IPS DF 6.9 (cell line): ENCODE measurements around the gene C7orf25.

Experiments used
- DNase-seq: peaks from one replicate; pipeline ENCODE4 v3.0.0-alpha.2; 2013; ENCODE audit warnings: low read depth, low spot score
- H3K27ac ChIP-seq: one replicate; pipeline ENCODE4 v1.5.1; 2013; ENCODE audit warnings: low read length, control low read depth
- H3K27me3 ChIP-seq: 2 replicates; pipeline ENCODE4 v1.6.1; 2013; ENCODE audit warnings: mild to moderate bottlenecking, low read length; ENCODE audit not compliant: control insufficient read depth, insufficient read depth
- H3K36me3 ChIP-seq: 2 replicates; pipeline ENCODE4 v1.6.1; 2013; ENCODE audit warnings: low read length; ENCODE audit not compliant: control insufficient read depth, insufficient read depth
- H3K4me1 ChIP-seq: 2 replicates; pipeline ENCODE4 v1.6.1; 2013; ENCODE audit warnings: low read length; ENCODE audit not compliant: control insufficient read depth, insufficient read depth
- H3K4me3 ChIP-seq: 2 replicates; pipeline ENCODE4 v1.5.1; 2013; ENCODE audit warnings: mild to moderate bottlenecking, low read length
- H3K9me3 ChIP-seq: 2 replicates; pipeline ENCODE4 v1.6.1; 2013; ENCODE audit warnings: low read length, inconsistent platforms; ENCODE audit not compliant: control insufficient read depth, insufficient read depth
- WGBS: extraction: QIAGEN DNeasy Blood & Tissue Kit; methylation state at CpG from one replicate; pipeline ENCODE4 v1.1.7; 2013; ENCODE audit warnings: mixed read lengths, missing lambda C conversion rate; ENCODE audit not compliant: insufficient read length, insufficient coverage; 5-methylcytosine and 5-hydroxymethylcytosine counted together

Gene C7orf25

GRCh38 chr7:42883950-42884349 is 27.9 kb downstream of the C7orf25 start:
- Histone ChIP-seq H3K4me3 (no peak overlapping the region), H3K27me3 (no peaks in the 10 kb centered on the region), H3K36me3 (0 out of 2 replicates have a peak, but pooled peaks cover 6% of the 10 kb centered on the region), H3K4me1 (no peaks in the 10 kb centered on the region), H3K27ac (no peak overlapping the region), H3K9me3 (peaks cover 2% of the 10 kb centered on the region; the same call in 1 of the 2 replicates)
- WGBS, result no CpG with 5 or more reads among the region's 6 CpGs
- no peak for DNase-seq

- H3K27ac ChIP-seq, result no peak overlapping the region
- DNase-seq, result no peak
- WGBS, result no CpG with 5 or more reads among the region's 2 CpGs
- peaks cover 9% of the 10 kb centered on the region; the same call in 1 of the 2 replicates for H3K36me3 ChIP-seq
- H3K4me3 ChIP-seq, result no peak overlapping the region
- H3K27me3 ChIP-seq, result no peaks in the 10 kb centered on the region
- H3K9me3 ChIP-seq, result peaks cover 2% of the 10 kb centered on the region; the same call in 1 of the 2 replicates
- H3K4me1 ChIP-seq, result no peaks in the 10 kb centered on the region
These were observed 31.5 kb downstream of the C7orf25 start for GRCh38 chr7:42880392-42880791.

- peaks cover 6% of the 10 kb centered on the region; the same call in 1 of the 2 replicates for H3K36me3 ChIP-seq
- no peak for DNase-seq
- no peaks in the 10 kb centered on the region for H3K27me3 ChIP-seq
- H3K27ac ChIP-seq, result no peak overlapping the region
- WGBS, result no CpG with 5 or more reads among the region's 3 CpGs
- H3K9me3 ChIP-seq, result no peaks in the 10 kb centered on the region
- H3K4me1 ChIP-seq, result no peaks in the 10 kb centered on the region
- H3K4me3 ChIP-seq, result no peak overlapping the region
These were observed 33.6 kb downstream of the C7orf25 start for GRCh38 chr7:42878303-42878702.

- no peaks in the 10 kb centered on the region for H3K4me1 ChIP-seq
- H3K27ac ChIP-seq, result no peak overlapping the region
- H3K36me3 ChIP-seq, result peaks cover 6% of the 10 kb centered on the region; the same call in 1 of the 2 replicates
- no CpG with 5 or more reads among the region's 2 CpGs for WGBS
- no peaks in the 10 kb centered on the region for H3K9me3 ChIP-seq
- H3K27me3 ChIP-seq, result no peaks in the 10 kb centered on the region
- no peak for DNase-seq
- H3K4me3 ChIP-seq, result no peak overlapping the region
These were observed 34.0 kb downstream of the C7orf25 start for GRCh38 chr7:42877862-42878261.

GRCh38 chr7:42876182-42877068 is 35.4 kb downstream of the C7orf25 start:
- WGBS, result no CpG with 5 or more reads among the region's 5 CpGs
- H3K4me1 ChIP-seq, result no peaks in the 10 kb centered on the region
- peaks cover 3% of the 10 kb centered on the region; the same call in 1 of the 2 replicates for H3K36me3 ChIP-seq
- no peaks in the 10 kb centered on the region for H3K27me3 ChIP-seq
- H3K4me3 ChIP-seq, result no peak overlapping the region
- peak; percentile 63 for DNase-seq
- H3K9me3 ChIP-seq, result no peaks in the 10 kb centered on the region
- no peak overlapping the region for H3K27ac ChIP-seq

DNA sequence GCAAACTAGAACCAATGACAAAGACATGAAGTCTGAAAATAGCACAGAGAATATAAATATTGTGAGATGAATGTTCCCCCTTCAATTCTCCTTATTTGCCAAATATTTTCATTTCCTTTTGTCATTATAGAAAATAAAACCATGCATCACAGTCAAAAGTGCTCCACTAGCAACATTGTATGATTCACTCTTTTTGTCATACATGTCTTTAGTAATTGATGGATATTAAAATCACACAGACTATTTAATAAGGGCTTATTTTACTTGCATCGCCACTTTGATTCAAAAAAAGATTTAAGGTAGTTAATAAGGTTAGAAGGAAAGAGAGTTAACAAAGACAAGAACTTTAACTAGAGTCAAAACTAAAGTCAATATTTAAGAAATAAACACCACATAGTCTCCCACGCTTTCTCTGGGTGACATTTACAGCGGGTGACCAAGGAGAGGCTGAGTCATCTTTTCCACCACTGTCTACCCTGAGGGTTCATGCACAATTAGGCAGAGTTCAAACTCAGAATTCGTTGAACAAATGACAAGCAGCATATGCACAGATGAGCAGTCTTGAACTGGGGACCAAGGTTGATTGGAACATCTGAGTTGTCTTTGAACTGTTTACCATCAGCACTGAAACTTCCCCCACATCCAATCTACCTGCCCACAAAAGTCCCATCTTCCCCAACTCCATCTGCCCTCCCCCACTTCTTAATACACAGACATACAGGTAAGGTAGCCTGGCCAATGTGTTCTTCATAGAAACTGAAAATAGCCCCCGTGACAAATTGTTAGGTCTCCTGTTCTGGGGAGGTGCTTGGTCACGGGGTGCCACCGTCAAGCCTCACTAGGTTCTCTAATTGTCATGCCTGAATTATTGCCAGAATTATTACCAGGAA is 42.5 kb downstream of the C7orf25 start:
- no peak for DNase-seq
- Histone ChIP-seq H3K4me3 (no peak overlapping the region), H3K4me1 (no peaks in the 10 kb centered on the region), H3K27ac (no peak overlapping the region), H3K9me3 (no peaks in the 10 kb centered on the region; the same call in 1 of the 2 replicates), H3K36me3 (0 out of 2 replicates have a peak, but pooled peaks cover 2% of the 10 kb centered on the region), H3K27me3 (no peaks in the 10 kb centered on the region)
- no CpG with 5 or more reads among the region's 7 CpGs for WGBS

DNA sequence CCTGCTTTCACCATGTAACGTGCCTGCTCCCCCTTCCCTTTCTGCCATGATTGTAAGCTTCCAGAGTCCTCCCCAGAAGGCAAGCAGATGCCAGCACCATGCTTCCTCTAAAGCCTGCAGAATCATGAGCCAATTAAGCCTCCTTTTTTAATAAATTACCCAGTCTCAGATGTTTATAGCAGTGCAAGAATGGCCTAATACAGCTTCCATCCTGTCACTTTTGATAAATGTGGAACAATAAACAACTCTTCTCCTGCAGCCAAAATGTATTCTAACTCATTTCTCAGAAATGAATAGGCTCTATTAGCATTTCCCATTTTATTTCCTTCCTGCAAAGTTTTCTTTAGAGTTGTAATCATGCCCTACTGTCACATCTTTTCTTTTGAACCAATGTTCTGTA is 43.4 kb downstream of the C7orf25 start:
- H3K9me3 ChIP-seq, result no peaks in the 10 kb centered on the region; the same call in 1 of the 2 replicates
- H3K27me3 ChIP-seq, result no peaks in the 10 kb centered on the region
- no peaks in the 10 kb centered on the region for H3K4me1 ChIP-seq
- no peak overlapping the region for H3K27ac ChIP-seq
- no peak for DNase-seq
- 0 out of 2 replicates have a peak, but pooled peaks cover 2% of the 10 kb centered on the region for H3K36me3 ChIP-seq
- no CpG with 5 or more reads among the region's 1 CpG for WGBS
- H3K4me3 ChIP-seq, result no peak overlapping the region
